GM19025 (cell line): ENCODE measurements around the gene SLIT3.

ENCODE experiments used
- ATAC-seq: cut with Tn5 transposase; IDR thresholded peaks from one replicate; pipeline ENCODE4 v1.9.1; 2021; ENCODE audit warnings: mild to moderate bottlenecking, low read depth, moderate library complexity; ENCODE audit not compliant: unreplicated experiment

Gene SLIT3

GRCh38 chr5:169052207-169052606, 248.7 kb downstream of the SLIT3 start:
- ATAC-seq, result no peak

GRCh38 chr5:169051351-169051750, 249.6 kb downstream of the SLIT3 start:
- no peak for ATAC-seq

GRCh38 chr5:169050636-169051035, 250.3 kb downstream of the SLIT3 start:
- ATAC-seq, result no peak

GRCh38 chr5:169050146-169050571, 250.8 kb downstream of the SLIT3 start:
- no peak for ATAC-seq

GRCh38 chr5:169049712-169050111, 251.2 kb downstream of the SLIT3 start:
- no peak for ATAC-seq

- ATAC-seq, result no peak
Measured at GRCh38 chr5:169048181-169049125, 252.5 kb downstream of the SLIT3 start.

GRCh38 chr5:169044962-169045361, 256.0 kb downstream of the SLIT3 start:
- no peak for ATAC-seq

GRCh38 chr5:169041180-169041579, 259.8 kb downstream of the SLIT3 start:
- ATAC-seq, result no peak

GRCh38 chr5:169039592-169039991, 261.3 kb downstream of the SLIT3 start:
- ATAC-seq, result no peak

GRCh38 chr5:169037466-169037865, 263.5 kb downstream of the SLIT3 start:
- ATAC-seq, result no peak

- no peak for ATAC-seq
Measured at GRCh38 chr5:169036079-169036805, 264.7 kb downstream of the SLIT3 start.

GRCh38 chr5:169029661-169030274, 271.2 kb downstream of the SLIT3 start:
- no peak for ATAC-seq

- no peak for ATAC-seq
Measured at GRCh38 chr5:169029037-169029436, 271.9 kb downstream of the SLIT3 start.

- ATAC-seq, result no peak
Measured at GRCh38 chr5:169027501-169028061, 273.4 kb downstream of the SLIT3 start.

GRCh38 chr5:169025491-169025890, 275.4 kb downstream of the SLIT3 start:
- ATAC-seq, result no peak

GRCh38 chr5:169024421-169024820, 276.5 kb downstream of the SLIT3 start:
- no peak for ATAC-seq

- ATAC-seq, result no peak
Measured at GRCh38 chr5:169022718-169023117, 278.2 kb downstream of the SLIT3 start.

- ATAC-seq, result no peak
Measured at GRCh38 chr5:169020102-169020501, 280.8 kb downstream of the SLIT3 start.

- no peak for ATAC-seq
Measured at GRCh38 chr5:169018925-169019324, 282.0 kb downstream of the SLIT3 start.

GRCh38 chr5:169015991-169016390, 284.9 kb downstream of the SLIT3 start:
- no peak for ATAC-seq

GRCh38 chr5:169013846-169014245, 287.1 kb downstream of the SLIT3 start:
- no peak for ATAC-seq
